Naive thymus-derived CD8-positive, alpha-beta T cell (primary cell): ENCODE data around the gene COL11A2. TPM values are rescaled to one million over a fixed set of nuclear protein-coding genes. Genes with fewer than 3 reads are reported as not detected.

Experiments used
- ATAC-seq, 2 donors: fragments of 150-1000 bp; cut with Tn5 transposase in 1 of 2; sonication (Bioruptor Pico), chemical (Tn5 transposase) in 1 of 2; 1 replicate in 1 of 2; 2 replicates in 1 of 2; pipeline ENCODE4 v1.10.0; 2021; ENCODE audit warnings: mild to moderate bottlenecking in 2 of 2, moderate library complexity in 2 of 2
- POLR2A ChIA-PET: fragments of 350-600 bp; sonication (Branson Sonifier 250); formaldehyde crosslinking; loops from one replicate; lab custom pipeline; 2021; ENCODE audit warnings: antibody characterized with exemption; lab: Charles Lee
- DNase-seq, 10 donors: peaks; one replicate each; pipeline versions ENCODE4 v3.0.0 to v3.0.0-alpha.2; 2020 to 2022
- H3K27ac Mint-ChIP-seq, 10 donors: one replicate each; pipeline ENCODE4 v1.8.0; 2020 to 2022; ENCODE audit warnings: mild to moderate bottlenecking in 10 of 10, mixed read lengths in 10 of 10, moderate library complexity in 4 of 10, inconsistent platforms in 1 of 10
- H3K27me3 Mint-ChIP-seq, 5 donors: one replicate each; pipeline ENCODE4 v1.8.0; 2021 to 2022; ENCODE audit warnings: mixed read lengths in 5 of 5
- H3K36me3 Mint-ChIP-seq, 3 donors: one replicate each; pipeline ENCODE4 v1.8.0; 2020 to 2022; ENCODE audit warnings: mixed read lengths in 3 of 3, mild to moderate bottlenecking in 2 of 3, inconsistent platforms in 1 of 3
- H3K4me1 Mint-ChIP-seq, 4 donors: one replicate each; pipeline ENCODE4 v1.8.0; 2021 to 2022; ENCODE audit warnings: mixed read lengths in 4 of 4
- H3K4me3 Mint-ChIP-seq, 10 donors: one replicate each; pipeline ENCODE4 v1.8.0; 2020 to 2022; ENCODE audit warnings: mild to moderate bottlenecking in 10 of 10, mixed read lengths in 10 of 10, moderate library complexity in 6 of 10, inconsistent platforms in 1 of 10
- H3K9me3 Mint-ChIP-seq, 9 donors: one replicate each; pipeline ENCODE4 v1.8.0; 2020 to 2022; ENCODE audit warnings: mixed read lengths in 9 of 9, mild to moderate bottlenecking in 3 of 9, inconsistent platforms in 1 of 9, moderate library complexity in 1 of 9
- polyA plus RNA-seq, 3 donors: library from polyadenylated mRNA; unstranded; fragments of 300-500 nt; fragmentation: Illumina TruSeq; gene quantifications; one replicate each; pipeline ENCODE4 v1.2.3, GENCODE V29; 2021
- total RNA-seq, 8 experiments: library from RNA in 2 of 8; stranded (reverse) in 2 of 8; gene quantifications; one replicate each; pipeline ENCODE4 v1.2.3 and lab custom pipeline; 2021 to 2026

COL11A2 gene
- total and polyA plus RNA-seq, 5 experiments from 2014 or later, result 0.08 to 8.0 (median 0.48) TPM

GRCh38 chr6:33213989-33214335 lies 21.7 kb upstream of the COL11A2 start:
- Mint-ChIP-seq H3K9me3 (no peaks in the 10 kb centered on the region), H3K27ac (peak overlapping the region; percentile 11 to 95 (median 88)), H3K36me3 (peaks cover 0 to 24% (median 7%) of the 10 kb centered on the region in 3 donors), H3K4me3 (peak overlapping the region; percentile 82 to 97 (median 87)), H3K4me1 (peaks cover 41 to 81% (median 54%) of the 10 kb centered on the region in 4 donors), H3K27me3 (peaks cover 0 to 12% (median 2%) of the 10 kb centered on the region in 5 donors)
- DNase-seq, result no peak
- POLR2A ChIA-PET, result interaction anchor here (0.6 kb wide), 1 partner anchor 16 kb away, joined by 3 read pairs; no protein-coding TSS in a partner anchor
- peak; percentile 8 to 10 for ATAC-seq

GRCh38 chr6:33213166-33213988 lies 21.1 kb upstream of the COL11A2 start:
- peaks cover 0 to 10% (median 2%) of the 10 kb centered on the region in 5 donors for H3K27me3 Mint-ChIP-seq
- ATAC-seq, result peak; percentile 35 to 47
- H3K4me1 Mint-ChIP-seq, result peaks cover 43 to 85% (median 58%) of the 10 kb centered on the region in 4 donors
- POLR2A ChIA-PET, result interaction anchor here (0.6 to 1.2 kb wide), 3 partner anchors 16 to 58 kb away, joined by 3 read pairs; partner anchors contain the start of genes RPS18 and VPS52
- H3K4me3 Mint-ChIP-seq, result peak overlapping the region; percentile 82 to 97 (median 87)
- no peaks in the 10 kb centered on the region for H3K9me3 Mint-ChIP-seq
- peak overlapping the region; percentile 57 to 95 (median 87) for H3K27ac Mint-ChIP-seq
- DNase-seq, result peak in 2 of 10 donors; percentile 41 to 44
- peaks cover 0 to 24% (median 7%) of the 10 kb centered on the region in 3 donors for H3K36me3 Mint-ChIP-seq

- ATAC-seq (no peak), DNase-seq (no peak)
- Mint-ChIP-seq H3K36me3 (peaks cover 0 to 24% (median 7%) of the 10 kb centered on the region in 3 donors), H3K27ac (peak overlapping the region; percentile 3 to 95 (median 82)), H3K4me3 (peak overlapping the region; percentile 82 to 97 (median 87)), H3K4me1 (peaks cover 44 to 82% (median 58%) of the 10 kb centered on the region in 4 donors), H3K27me3 (peaks cover 0 to 8% (median 0%) of the 10 kb centered on the region in 5 donors), H3K9me3 (no peaks in the 10 kb centered on the region)
- POLR2A ChIA-PET, result interaction anchor here (0.7 to 1.5 kb wide), 5 partner anchors 17 to 241 kb away, joined by 3 read pairs; partner anchors contain the start of genes RPS18 and VPS52
Observed at GRCh38 chr6:33212857-33213165, 20.5 kb upstream of the COL11A2 start.

- Mint-ChIP-seq H3K27me3 (peaks cover 0 to 8% (median 0%) of the 10 kb centered on the region in 5 donors), H3K4me3 (peak overlapping the region in 6 of 10 donors; percentile 31 to 87 (median 49))
- ATAC-seq, result no peak
Observed at GRCh38 chr6:33211666-33212422, 19.6 kb upstream of the COL11A2 start.

GRCh38 chr6:33211136-33211535 lies 18.9 kb upstream of the COL11A2 start:
- ATAC-seq, result no peak
- H3K4me3 Mint-ChIP-seq, result peak overlapping the region in 1 of 10 donors; percentile 51
- no peak for DNase-seq
- H3K27ac Mint-ChIP-seq, result no peak overlapping the region
- peaks cover 45 to 72% (median 57%) of the 10 kb centered on the region in 4 donors for H3K4me1 Mint-ChIP-seq
- H3K36me3 Mint-ChIP-seq, result peaks cover 0 to 24% (median 7%) of the 10 kb centered on the region in 3 donors
- H3K9me3 Mint-ChIP-seq, result no peaks in the 10 kb centered on the region
- H3K27me3 Mint-ChIP-seq, result peaks cover 0 to 8% (median 0%) of the 10 kb centered on the region in 5 donors
- POLR2A ChIA-PET, result interaction anchor here (0.6 to 1.5 kb wide), 4 partner anchors 12 to 98 kb away, joined by 3 to 5 read pairs (median 4); no protein-coding TSS in a partner anchor

More at GRCh38 chr6:33211666-33212422, 19.6 kb upstream of the COL11A2 start:
- H3K27ac Mint-ChIP-seq, result peak overlapping the region in 3 of 10 donors; percentile 59 to 95 (median 73)
- no peaks in the 10 kb centered on the region for H3K9me3 Mint-ChIP-seq
- peaks cover 0 to 24% (median 7%) of the 10 kb centered on the region in 3 donors for H3K36me3 Mint-ChIP-seq
- no peak for DNase-seq
- H3K4me1 Mint-ChIP-seq, result peaks cover 46 to 75% (median 57%) of the 10 kb centered on the region in 4 donors
- POLR2A ChIA-PET, result interaction anchor here (0.8 to 1.5 kb wide), 6 partner anchors 12 to 240 kb away, joined by 3 to 5 read pairs (median 3); partner anchors contain the start of genes RPS18 and VPS52

- Mint-ChIP-seq H3K27me3 (peaks cover 0 to 8% (median 0%) of the 10 kb centered on the region in 5 donors), H3K36me3 (peaks cover 0 to 24% (median 7%) of the 10 kb centered on the region in 3 donors), H3K27ac (peak overlapping the region in 9 of 10 donors; percentile 15 to 98 (median 88)), H3K4me1 (peaks cover 47 to 71% (median 64%) of the 10 kb centered on the region in 4 donors), H3K9me3 (no peaks in the 10 kb centered on the region), H3K4me3 (peak overlapping the region in 9 of 10 donors; percentile 42 to 99 (median 93))
- ATAC-seq, result no peak
- DNase-seq, result no peak
- POLR2A ChIA-PET, result interaction anchor here (0.6 to 3.5 kb wide), 9 partner anchors 9 to 238 kb away, joined by 3 to 43 read pairs (median 10); partner anchors contain the start of genes COL11A2, RPS18, RXRB and SLC39A7
Observed at GRCh38 chr6:33209856-33210255, 17.6 kb upstream of the COL11A2 start.

- Mint-ChIP-seq H3K36me3 (peaks cover 0 to 31% (median 7%) of the 10 kb centered on the region in 3 donors), H3K9me3 (no peaks in the 10 kb centered on the region), H3K27me3 (peaks cover 0 to 3% (median 0%) of the 10 kb centered on the region in 5 donors), H3K4me3 (peak within 1 kb of the TSS; percentile 84 to 99 (median 94)), H3K27ac (peak within 1 kb of the TSS; percentile 88 to 98 (median 96)), H3K4me1 (peaks cover 38 to 66% (median 61%) of the 10 kb centered on the region in 4 donors)
- peak; percentile 79 to 91 (median 87) for DNase-seq
- POLR2A ChIA-PET, result interaction anchor here (0.5 to 3.5 kb wide), 29 partner anchors 8 to 972 kb away, joined by 3 to 43 read pairs (median 5); partner anchors contain the start of genes B3GALT4, COL11A2, PFDN6 and PSMB8
- peak; percentile 58 to 69 for ATAC-seq
Observed at GRCh38 chr6:33208091-33208967, 16.1 kb upstream of the COL11A2 start, which contains the start of gene RING1. RING1 (plus strand) TSS chr6:33208500; CDS start chr6:33208823, 323 bp downstream.

- ATAC-seq (no peak), DNase-seq (no peak)
- Mint-ChIP-seq H3K27me3 (peaks cover 0 to under 1% (median 0%) of the 10 kb centered on the region in 5 donors), H3K4me3 (peak overlapping the region; percentile 84 to 99 (median 90)), H3K4me1 (peaks cover 37 to 66% (median 61%) of the 10 kb centered on the region in 4 donors), H3K27ac (peak overlapping the region; percentile 78 to 97 (median 94)), H3K36me3 (peaks cover 6 to 38% (median 11%) of the 10 kb centered on the region in 3 donors), H3K9me3 (no peaks in the 10 kb centered on the region)
- POLR2A ChIA-PET, result interaction anchor here (0.5 to 3.5 kb wide), 20 partner anchors 9 to 363 kb away, joined by 3 to 43 read pairs (median 6); partner anchors contain the start of genes B3GALT4, COL11A2, PFDN6 and PSMB8
Observed at GRCh38 chr6:33207552-33208090, 15.4 kb upstream of the COL11A2 start.

GRCh38 chr6:33206864-33207551 lies 14.7 kb upstream of the COL11A2 start:
- no peak for DNase-seq
- POLR2A ChIA-PET, result interaction anchor here (0.6 to 3.5 kb wide), 9 partner anchors 8 to 235 kb away, joined by 3 to 43 read pairs (median 10); partner anchors contain the start of genes COL11A2, RPS18, RXRB and SLC39A7
- peaks cover 33 to 66% (median 62%) of the 10 kb centered on the region in 4 donors for H3K4me1 Mint-ChIP-seq

More at GRCh38 chr6:33206864-33207551, 14.7 kb upstream of the COL11A2 start:
- peak overlapping the region in 7 of 10 donors; percentile 84 to 99 (median 91) for H3K4me3 Mint-ChIP-seq
- H3K36me3 Mint-ChIP-seq, result peaks cover 6 to 38% (median 16%) of the 10 kb centered on the region in 3 donors
- H3K27me3 Mint-ChIP-seq, result no peaks in the 10 kb centered on the region
- no peak for ATAC-seq
- H3K27ac Mint-ChIP-seq, result peak overlapping the region in 5 of 10 donors; percentile 56 to 97 (median 94)
- H3K9me3 Mint-ChIP-seq, result no peaks in the 10 kb centered on the region
